ENCODE measurements around the gene NR2C2AP.

DNA sequence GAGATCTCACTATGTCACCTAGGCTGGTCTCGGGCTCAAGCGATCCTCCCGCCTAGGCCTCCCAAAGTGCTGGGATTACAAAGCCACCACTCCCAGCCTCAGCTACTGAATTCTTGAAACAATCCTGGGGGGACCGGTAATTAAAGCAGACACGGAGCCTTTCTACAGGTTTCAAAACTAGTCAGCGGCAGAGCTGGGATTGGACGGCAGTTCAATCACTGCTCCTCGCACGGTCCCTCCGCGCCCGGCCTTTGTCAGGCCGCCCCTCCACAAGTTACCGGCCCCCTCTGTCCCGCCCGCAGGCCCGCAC lies 11.5 kb downstream of the NR2C2AP start:
- TF ChIP-seq, protein P1, sequence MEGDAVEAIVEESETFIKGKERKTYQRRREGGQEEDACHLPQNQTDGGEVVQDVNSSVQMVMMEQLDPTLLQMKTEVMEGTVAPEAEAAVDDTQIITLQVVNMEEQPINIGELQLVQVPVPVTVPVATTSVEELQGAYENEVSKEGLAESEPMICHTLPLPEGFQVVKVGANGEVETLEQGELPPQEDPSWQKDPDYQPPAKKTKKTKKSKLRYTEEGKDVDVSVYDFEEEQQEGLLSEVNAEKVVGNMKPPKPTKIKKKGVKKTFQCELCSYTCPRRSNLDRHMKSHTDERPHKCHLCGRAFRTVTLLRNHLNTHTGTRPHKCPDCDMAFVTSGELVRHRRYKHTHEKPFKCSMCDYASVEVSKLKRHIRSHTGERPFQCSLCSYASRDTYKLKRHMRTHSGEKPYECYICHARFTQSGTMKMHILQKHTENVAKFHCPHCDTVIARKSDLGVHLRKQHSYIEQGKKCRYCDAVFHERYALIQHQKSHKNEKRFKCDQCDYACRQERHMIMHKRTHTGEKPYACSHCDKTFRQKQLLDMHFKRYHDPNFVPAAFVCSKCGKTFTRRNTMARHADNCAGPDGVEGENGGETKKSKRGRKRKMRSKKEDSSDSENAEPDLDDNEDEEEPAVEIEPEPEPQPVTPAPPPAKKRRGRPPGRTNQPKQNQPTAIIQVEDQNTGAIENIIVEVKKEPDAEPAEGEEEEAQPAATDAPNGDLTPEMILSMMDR (IDR thresholded peaks at IDR 0.05): no peak
- no peak for TF ChIP-seq POLR2A (IDR thresholded peaks at IDR 0.05)
